GM12874 (cell line): ENCODE measurements around the gene SH3GLB2.

Source experiments
- CTCF ChIP-seq: IDR thresholded peaks from 2 replicates; pipeline ENCODE4 v1.5.1; 2011; ENCODE audit warnings: low read depth, mild to moderate bottlenecking, control low read depth, low read length, moderate library complexity; ENCODE audit not compliant: insufficient read depth

SH3GLB2 gene

GRCh38 chr9:129007766-129008468 is 20.2 kb downstream of the SH3GLB2 start:
- TF ChIP-seq CTCF: no peak

GRCh38 chr9:129007035-129007765 is 20.9 kb downstream of the SH3GLB2 start:
- no peak for TF ChIP-seq CTCF

- TF ChIP-seq CTCF: peak; percentile 78
These were observed 21.6 kb downstream of the SH3GLB2 start for GRCh38 chr9:129006328-129007034.

- TF ChIP-seq CTCF: no peak
These were observed 22.7 kb downstream of the SH3GLB2 start for GRCh38 chr9:129005336-129005997.

GRCh38 chr9:129002992-129003391 is 25.1 kb downstream of the SH3GLB2 start:
- TF ChIP-seq CTCF: no peak

- TF ChIP-seq CTCF: no peak
These were observed 26.4 kb downstream of the SH3GLB2 start for GRCh38 chr9:129001504-129002325.
